Trophoblast cell (in vitro differentiated cells and primary cell): ENCODE results near the gene ITGA11.

Experiments
- DNase-seq, 2 donors: peaks; one replicate each; pipeline ENCODE4 v3.0.0-alpha.2; 2016
- H2AFZ ChIP-seq: 2 replicates; pipeline ENCODE4 v1.6.1; 2013; ENCODE audit warnings: low read length, moderate library complexity, mild to moderate bottlenecking; ENCODE audit not compliant: insufficient read depth, poor library complexity
- H2AK5ac ChIP-seq: 2 replicates; pipeline ENCODE4 v1.6.1; 2013; ENCODE audit warnings: mild to moderate bottlenecking, low read length
- H2BK120ac ChIP-seq: 2 replicates; pipeline ENCODE4 v1.6.1; 2013; ENCODE audit warnings: low read length, mild to moderate bottlenecking, moderate library complexity; ENCODE audit not compliant: insufficient read depth, poor library complexity
- H2BK12ac ChIP-seq: 2 replicates; pipeline ENCODE4 v1.6.1; 2013; ENCODE audit warnings: mild to moderate bottlenecking, low read length, moderate library complexity
- H2BK5ac ChIP-seq: 2 replicates; pipeline ENCODE4 v1.6.1; 2013; ENCODE audit warnings: low read length, low read depth, moderate library complexity, mild to moderate bottlenecking; ENCODE audit not compliant: poor library complexity
- H3K14ac ChIP-seq: 2 replicates; pipeline ENCODE4 v1.6.1; 2013; ENCODE audit warnings: mild to moderate bottlenecking, low read length
- H3K18ac ChIP-seq: 2 replicates; pipeline ENCODE4 v1.6.1; 2013; ENCODE audit warnings: mild to moderate bottlenecking, low read length
- H3K23ac ChIP-seq: 2 replicates; pipeline ENCODE4 v1.6.1; 2013; ENCODE audit warnings: low read length
- H3K27ac ChIP-seq: 2 replicates; pipeline ENCODE4 v1.5.1; 2013; ENCODE audit warnings: low read depth, mild to moderate bottlenecking, inconsistent platforms, low read length, moderate library complexity
- H3K27me3 ChIP-seq: 2 replicates; pipeline ENCODE4 v1.6.1; 2013; ENCODE audit warnings: inconsistent platforms, mild to moderate bottlenecking, low read length, moderate library complexity; ENCODE audit not compliant: insufficient read depth
- H3K36me3 ChIP-seq, 2 experiments: 1 replicate in 1 of 2; 2 replicates in 1 of 2; pipeline ENCODE4 v1.6.1; 2013; ENCODE audit warnings: low read length in 2 of 2, mild to moderate bottlenecking in 2 of 2, moderate library complexity in 1 of 2; ENCODE audit not compliant: insufficient read depth in 2 of 2, control insufficient read depth in 1 of 2
- H3K4ac ChIP-seq: 2 replicates; pipeline ENCODE4 v1.6.1; 2013; ENCODE audit warnings: low read depth, mild to moderate bottlenecking, low read length, moderate library complexity
- H3K4me1 ChIP-seq, 2 experiments: 1 replicate in 1 of 2; 2 replicates in 1 of 2; pipeline ENCODE4 v1.6.1; 2013; ENCODE audit warnings: low read length in 2 of 2, mild to moderate bottlenecking in 2 of 2, moderate library complexity in 1 of 2; ENCODE audit not compliant: insufficient read depth in 2 of 2, control insufficient read depth in 1 of 2
- H3K4me2 ChIP-seq: 2 replicates; pipeline ENCODE4 v1.6.1; 2013; ENCODE audit warnings: inconsistent platforms, mild to moderate bottlenecking, low read length, moderate library complexity
- H3K4me3 ChIP-seq: 2 replicates; pipeline ENCODE4 v1.5.1; 2013; ENCODE audit warnings: mild to moderate bottlenecking, low read depth, low read length, inconsistent platforms
- H3K79me1 ChIP-seq: one replicate; pipeline ENCODE4 v1.6.1; 2013; ENCODE audit warnings: low read length
- H3K79me2 ChIP-seq: 2 replicates; pipeline ENCODE4 v1.6.1; 2013; ENCODE audit warnings: low read length, mild to moderate bottlenecking; ENCODE audit not compliant: control insufficient read depth, insufficient read depth, poor library complexity
- H3K9ac ChIP-seq: 2 replicates; pipeline ENCODE4 v1.6.1; 2013; ENCODE audit warnings: mild to moderate bottlenecking, low read length
- H3K9me3 ChIP-seq: 2 replicates; pipeline ENCODE4 v1.6.1; 2013; ENCODE audit warnings: low read depth, mild to moderate bottlenecking, control low read depth, inconsistent platforms, low read length; ENCODE audit not compliant: insufficient read depth
- H4K12ac ChIP-seq: 2 replicates; pipeline ENCODE4 v1.6.1; 2013; ENCODE audit warnings: low read depth, mild to moderate bottlenecking, low read length, moderate library complexity
- H4K8ac ChIP-seq: 2 replicates; pipeline ENCODE4 v1.6.1; 2013; ENCODE audit warnings: low read depth, mild to moderate bottlenecking, low read length, moderate library complexity
- H4K91ac ChIP-seq: one replicate; pipeline ENCODE4 v1.6.1; 2013; ENCODE audit warnings: low read depth, mild to moderate bottlenecking, low read length, moderate library complexity
- WGBS: extraction: QIAGEN DNeasy Blood & Tissue Kit; methylation state at CpG from one replicate; pipeline ENCODE4 v1.1.7; 2013; ENCODE audit warnings: missing lambda C conversion rate; ENCODE audit not compliant: insufficient read length, insufficient coverage; ENCODE audit errors: extremely low coverage; 5-methylcytosine and 5-hydroxymethylcytosine counted together

ITGA11 gene

DNA sequence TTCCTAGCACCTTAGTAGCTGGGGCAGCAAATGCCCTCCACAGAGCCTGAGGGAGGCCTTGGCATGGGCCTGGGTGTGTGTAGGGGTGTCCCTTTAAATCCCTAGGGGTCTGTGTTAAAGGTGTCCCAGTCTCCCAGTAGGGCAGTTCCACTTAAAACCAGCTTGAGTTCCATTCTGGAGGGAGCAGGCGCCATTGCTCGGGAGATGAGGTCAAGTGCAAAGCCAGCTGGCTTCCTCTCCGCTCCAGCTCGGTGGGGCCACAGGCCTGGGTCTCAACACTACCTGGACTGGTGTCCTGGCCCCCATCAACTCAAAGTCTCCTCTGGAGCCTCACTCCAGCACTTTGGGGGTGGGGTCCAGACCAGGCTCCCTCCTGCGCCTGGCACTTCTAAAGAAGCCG lies 129.2 kb downstream of the ITGA11 start:
- no peak for DNase-seq
- Histone ChIP-seq H2BK5ac (no peak overlapping the region), H3K79me2 (no peaks in the 10 kb centered on the region), H4K91ac (no peak overlapping the region), H3K18ac (no peak overlapping the region), H3K4ac (no peak overlapping the region), H3K36me3 (peaks cover 2 to 5% of the 10 kb centered on the region in 2 experiments), H3K27me3 (no peaks in the 10 kb centered on the region), H3K9ac (no peak overlapping the region), H3K4me2 (no peak overlapping the region), H4K12ac (no peak overlapping the region), H3K79me1 (no peaks in the 10 kb centered on the region), H3K4me3 (no peak overlapping the region), H3K27ac (no peak overlapping the region), H3K23ac (no peak overlapping the region), H3K14ac (no peak overlapping the region), H4K8ac (no peak overlapping the region), H2BK120ac (no peak overlapping the region), H2AK5ac (no peak overlapping the region), H2BK12ac (no peak overlapping the region), H3K9me3 (no peaks in the 10 kb centered on the region), H3K4me1 (peaks cover 7 to 8% of the 10 kb centered on the region in 2 experiments), H2AFZ (no peak overlapping the region)
- no CpG with 5 or more reads among the region's 6 CpGs for WGBS

DNA sequence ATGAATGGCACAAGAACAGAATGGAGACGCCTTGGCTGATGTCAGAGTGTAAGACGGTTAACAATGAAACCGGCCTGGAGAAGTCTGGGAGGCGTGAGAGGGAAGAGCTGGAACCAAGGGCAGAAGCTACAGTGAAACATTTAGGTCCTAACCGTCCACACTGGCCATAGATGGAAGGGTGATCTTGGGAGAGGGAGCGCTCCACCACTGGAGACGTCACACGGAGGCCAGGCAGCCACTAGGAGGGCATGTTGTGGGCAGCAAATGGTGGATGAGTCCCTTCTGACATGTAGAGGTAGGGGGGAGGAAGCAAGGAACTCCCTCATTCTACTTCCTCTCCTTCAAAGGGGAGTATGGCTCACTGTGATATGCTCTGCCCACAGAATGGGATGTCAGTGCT lies 130.7 kb downstream of the ITGA11 start:
- Histone ChIP-seq H2BK5ac (no peak overlapping the region), H3K4ac (no peak overlapping the region), H3K79me2 (no peaks in the 10 kb centered on the region), H2BK120ac (no peak overlapping the region), H3K36me3 (peaks cover 2 to 8% of the 10 kb centered on the region in 2 experiments), H3K4me3 (no peak overlapping the region), H3K4me2 (no peak overlapping the region), H3K9me3 (no peaks in the 10 kb centered on the region), H2BK12ac (no peak overlapping the region), H3K79me1 (no peaks in the 10 kb centered on the region), H3K14ac (no peak overlapping the region), H4K8ac (no peak overlapping the region), H2AK5ac (no peak overlapping the region), H3K18ac (no peak overlapping the region), H4K91ac (no peak overlapping the region), H3K9ac (no peak overlapping the region), H3K27me3 (no peaks in the 10 kb centered on the region), H4K12ac (no peak overlapping the region), H3K4me1 (peaks cover 7 to 8% of the 10 kb centered on the region in 2 experiments), H3K27ac (no peak overlapping the region), H3K23ac (no peak overlapping the region), H2AFZ (no peak overlapping the region)
- no CpG with 5 or more reads among the region's 8 CpGs for WGBS
- DNase-seq = no peak

DNA sequence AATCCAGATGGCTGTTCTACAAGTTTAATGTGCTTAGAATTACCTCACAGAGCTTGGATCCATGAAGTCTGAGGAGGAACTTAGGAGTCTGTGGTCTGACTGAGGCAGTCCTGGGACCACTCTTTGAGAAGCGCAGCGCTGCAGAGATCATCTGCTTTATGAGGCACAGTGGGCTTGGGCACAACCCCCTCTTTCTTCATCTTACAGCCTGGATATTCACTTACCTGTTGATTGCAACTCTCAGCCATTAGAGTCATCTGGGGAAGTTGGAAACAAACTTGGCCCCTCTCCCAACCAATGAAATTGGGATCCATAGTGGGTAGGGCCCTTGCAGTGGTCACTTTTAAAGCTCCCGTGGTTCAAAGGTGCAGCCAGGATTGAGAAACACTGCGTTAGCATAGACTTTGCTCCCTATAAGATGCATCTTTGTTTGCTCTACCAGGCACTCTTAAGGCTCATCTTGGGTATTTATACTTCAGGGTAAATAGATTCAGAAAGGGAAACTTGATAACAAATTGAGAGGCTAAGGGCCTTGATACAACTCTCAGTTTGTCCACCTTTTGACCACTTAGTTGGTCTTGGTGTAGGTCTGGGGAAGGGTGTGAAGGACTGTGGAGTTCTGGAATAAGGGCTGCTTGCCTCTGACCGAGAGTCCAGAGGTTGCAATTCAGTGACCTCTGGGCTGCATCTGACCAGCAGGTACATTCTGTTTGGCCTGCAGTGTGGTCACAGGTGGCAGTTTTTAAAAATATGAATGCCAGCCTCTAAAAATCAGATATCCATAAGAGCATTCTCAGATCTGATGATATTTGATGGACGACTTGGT lies 131.6 kb downstream of the ITGA11 start:
- H3K36me3 ChIP-seq = peaks cover 2 to 8% of the 10 kb centered on the region in 2 experiments
- no CpG with 5 or more reads among the region's 6 CpGs for WGBS
- no peak overlapping the region for H2BK5ac ChIP-seq
- no peaks in the 10 kb centered on the region for H3K79me2 ChIP-seq
- H4K91ac ChIP-seq = no peak overlapping the region
- H2AK5ac ChIP-seq = no peak overlapping the region
- no peak overlapping the region for H3K27ac ChIP-seq
- H2AFZ ChIP-seq = no peak overlapping the region
- no peaks in the 10 kb centered on the region for H3K9me3 ChIP-seq
- H3K23ac ChIP-seq = no peak overlapping the region
- H4K12ac ChIP-seq = no peak overlapping the region
- no peak overlapping the region for H4K8ac ChIP-seq
- DNase-seq = no peak
- H3K4ac ChIP-seq = no peak overlapping the region
- H3K9ac ChIP-seq = no peak overlapping the region
- no peaks in the 10 kb centered on the region for H3K79me1 ChIP-seq
- H3K4me3 ChIP-seq = no peak overlapping the region
- no peak overlapping the region for H3K4me2 ChIP-seq
- no peaks in the 10 kb centered on the region for H3K27me3 ChIP-seq
- H3K4me1 ChIP-seq = peaks cover 7 to 8% of the 10 kb centered on the region in 2 experiments
- no peak overlapping the region for H2BK120ac ChIP-seq
- H2BK12ac ChIP-seq = no peak overlapping the region
- no peak overlapping the region for H3K14ac ChIP-seq
- H3K18ac ChIP-seq = no peak overlapping the region

DNA sequence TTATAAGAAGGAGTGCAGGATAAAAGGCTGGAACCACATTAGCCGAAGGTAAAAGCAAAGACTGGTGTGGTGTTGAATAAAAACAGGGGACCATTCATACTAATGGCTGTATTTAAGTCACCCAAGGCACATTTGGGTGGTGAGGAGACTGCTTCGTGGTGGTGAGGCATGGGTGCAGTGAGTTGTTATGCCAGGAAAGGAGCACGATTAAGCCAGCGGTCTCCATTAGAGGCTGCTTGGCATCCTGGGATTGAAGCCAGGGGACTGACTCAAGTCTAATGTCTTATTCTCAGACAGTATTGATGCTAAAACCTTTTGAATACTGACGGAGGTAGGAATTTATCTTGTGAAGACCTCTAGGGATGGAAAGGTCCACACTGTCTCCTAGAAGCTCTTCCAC lies 132.5 kb downstream of the ITGA11 start:
- Histone ChIP-seq H3K4me1 (peaks cover under 1 to 2% of the 10 kb centered on the region in 2 experiments), H2AFZ (no peak overlapping the region), H2BK12ac (no peak overlapping the region), H4K8ac (no peak overlapping the region), H3K9me3 (no peaks in the 10 kb centered on the region), H4K91ac (no peak overlapping the region), H2BK5ac (no peak overlapping the region), H3K9ac (no peak overlapping the region), H3K4me2 (no peak overlapping the region), H3K4me3 (no peak overlapping the region), H3K79me2 (no peaks in the 10 kb centered on the region), H3K23ac (no peak overlapping the region), H2AK5ac (no peak overlapping the region), H3K27ac (no peak overlapping the region), H2BK120ac (no peak overlapping the region), H4K12ac (no peak overlapping the region), H3K79me1 (no peaks in the 10 kb centered on the region), H3K27me3 (no peaks in the 10 kb centered on the region), H3K14ac (no peak overlapping the region), H3K36me3 (peaks cover 2 to 8% of the 10 kb centered on the region in 2 experiments), H3K4ac (no peak overlapping the region), H3K18ac (no peak overlapping the region)
- no CpG with 5 or more reads among the region's 5 CpGs for WGBS
- DNase-seq = no peak
